Activated T-cell treated with anti-CD3 and anti-CD28 coated beads for 24 hours (primary cell): Measurements from ENCODE around the gene MYH4.

Experiments used
- DNase-seq: peaks from one replicate; pipeline ENCODE4 v3.0.0-alpha.2; 2020; ENCODE audit warnings: low read depth

The MYH4 gene

GRCh38 chr17:10421900-10422542, 47.3 kb downstream of the MYH4 start, which contains the start of gene MYH8:
TSS of gene MYH8 (minus strand) at chr17:10421950. CDS start at chr17:10420227, 1,723 bp downstream.
- DNase-seq, result no peak

- DNase-seq, result no peak
Observed at GRCh38 chr17:10421211-10421610, 48.1 kb downstream of the MYH4 start.

GRCh38 chr17:10420811-10421210, 48.5 kb downstream of the MYH4 start:
- no peak for DNase-seq

- no peak for DNase-seq
Observed at GRCh38 chr17:10417431-10417830, 51.9 kb downstream of the MYH4 start.

- no peak for DNase-seq
Observed at GRCh38 chr17:10415161-10415560, 54.2 kb downstream of the MYH4 start.

- no peak for DNase-seq
Observed at GRCh38 chr17:10403589-10403988, 65.8 kb downstream of the MYH4 start.

- DNase-seq, result no peak
Observed at GRCh38 chr17:10398352-10398751, 71.0 kb downstream of the MYH4 start.

GRCh38 chr17:10396524-10397163, 72.7 kb downstream of the MYH4 start:
- no peak for DNase-seq

GRCh38 chr17:10394201-10394887, 75.0 kb downstream of the MYH4 start:
- DNase-seq, result no peak
